Ecto neural progenitor cell (in vitro differentiated cells): Measurements from ENCODE around the gene FSTL4.
A peak's percentile ranks its signal among the peaks of the same experiment; 100 is the strongest.

Experiments
- DNase-seq: peaks from one replicate; pipeline ENCODE4 v3.0.0-alpha.2; 2018; ENCODE audit warnings: low spot score

FSTL4 gene

DNA sequence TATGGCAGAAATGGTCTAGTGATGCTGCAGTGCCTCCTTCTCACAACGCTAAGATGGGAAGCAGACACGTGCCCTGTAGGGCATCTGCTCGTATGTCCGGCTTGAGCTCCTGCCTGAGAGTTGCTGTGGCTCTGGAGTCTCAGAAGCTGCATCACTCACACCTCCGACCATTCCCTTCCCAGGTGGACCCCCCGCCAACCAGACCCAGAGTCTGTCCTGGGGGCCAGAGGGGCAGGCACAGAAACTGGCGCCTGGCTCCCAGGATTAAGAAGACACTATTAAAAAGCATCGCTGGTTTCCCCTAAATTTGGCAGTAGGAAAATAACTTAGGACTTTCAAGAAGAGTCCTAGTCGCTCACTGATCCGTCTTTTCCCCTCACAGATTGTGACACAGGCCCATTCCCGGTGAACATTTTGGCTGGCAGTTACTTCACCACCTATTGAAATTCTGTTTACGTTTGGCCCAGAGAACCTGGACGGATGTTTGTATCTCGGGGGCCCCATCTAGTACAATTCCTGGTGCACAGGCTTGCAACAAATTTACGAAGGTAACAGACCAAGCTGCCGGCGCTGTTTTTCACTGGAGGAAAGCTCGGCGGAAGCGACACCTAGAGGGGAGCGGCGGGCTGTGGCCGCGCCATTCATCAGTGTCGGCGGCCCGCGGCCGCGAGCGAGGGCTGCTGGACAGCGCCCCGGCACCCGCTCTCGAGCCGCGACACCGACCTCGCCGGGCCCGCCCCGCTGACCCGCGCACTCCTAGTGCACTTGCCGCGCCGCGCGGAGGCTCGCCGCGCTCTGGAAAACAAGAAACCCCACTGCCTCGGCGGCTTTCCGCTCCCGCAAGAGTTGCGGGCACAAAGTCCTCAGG lies 1.6 kb downstream of the FSTL4 start:
- DNase-seq, result peak; percentile 89

DNA sequence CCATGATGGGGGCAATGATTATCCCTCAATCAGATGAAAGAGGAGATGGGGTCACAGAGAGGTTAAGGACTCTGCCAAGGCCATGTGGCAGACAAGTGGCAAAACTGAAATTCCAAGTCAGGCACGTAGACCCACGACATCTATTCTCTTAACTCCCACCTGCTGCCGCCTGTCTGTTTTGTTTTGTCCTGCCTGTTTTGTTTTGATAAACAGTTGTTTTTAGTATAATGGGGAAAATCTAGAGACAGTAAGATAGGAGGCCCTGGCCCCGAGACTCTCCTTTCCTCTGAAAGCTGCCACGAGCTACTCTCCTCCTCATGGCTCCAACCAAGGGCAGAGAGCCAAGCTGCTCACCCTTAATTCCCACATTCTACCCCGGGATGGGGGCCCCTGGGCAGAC lies 4.9 kb downstream of the FSTL4 start:
- DNase-seq, result no peak

DNA sequence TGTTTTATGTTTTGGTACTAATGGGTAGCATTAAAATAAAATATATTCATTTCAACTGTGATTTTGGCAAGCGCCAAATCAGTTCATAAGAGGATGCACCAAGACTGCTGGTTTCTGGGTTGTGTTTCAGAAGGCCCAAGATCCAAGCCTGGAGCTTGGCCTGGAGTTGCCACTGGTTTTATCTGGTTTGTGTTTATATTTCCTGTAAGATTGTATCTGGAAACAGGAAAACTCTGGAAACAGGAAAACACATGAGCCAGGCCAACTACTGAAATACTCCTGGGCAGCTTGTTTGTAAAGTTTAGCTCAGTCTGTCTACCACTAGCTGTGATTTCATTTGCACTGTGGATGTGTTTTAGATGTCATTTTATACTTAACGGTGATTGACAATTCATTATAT lies 5.5 kb downstream of the FSTL4 start:
- DNase-seq, result no peak

DNA sequence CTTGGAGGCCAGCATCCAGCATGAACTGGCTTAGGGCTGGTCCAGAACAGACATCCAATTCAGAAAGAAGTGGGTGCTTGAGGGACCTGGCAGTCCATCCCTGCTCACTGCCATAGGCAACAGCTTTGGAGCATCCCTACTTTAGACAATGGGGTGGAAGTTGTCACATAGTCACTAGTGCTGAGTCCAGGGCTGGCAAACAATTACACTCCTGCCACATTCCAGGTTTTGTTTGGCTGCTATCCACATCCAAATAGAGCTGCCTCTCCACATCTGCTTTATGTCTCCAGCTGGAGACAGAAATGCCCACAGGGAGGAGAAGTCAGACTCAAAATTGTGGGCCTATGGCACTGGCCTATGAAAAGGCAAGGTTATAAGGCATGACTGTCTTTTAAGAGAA lies 7.0 kb downstream of the FSTL4 start:
- DNase-seq, result no peak

DNA sequence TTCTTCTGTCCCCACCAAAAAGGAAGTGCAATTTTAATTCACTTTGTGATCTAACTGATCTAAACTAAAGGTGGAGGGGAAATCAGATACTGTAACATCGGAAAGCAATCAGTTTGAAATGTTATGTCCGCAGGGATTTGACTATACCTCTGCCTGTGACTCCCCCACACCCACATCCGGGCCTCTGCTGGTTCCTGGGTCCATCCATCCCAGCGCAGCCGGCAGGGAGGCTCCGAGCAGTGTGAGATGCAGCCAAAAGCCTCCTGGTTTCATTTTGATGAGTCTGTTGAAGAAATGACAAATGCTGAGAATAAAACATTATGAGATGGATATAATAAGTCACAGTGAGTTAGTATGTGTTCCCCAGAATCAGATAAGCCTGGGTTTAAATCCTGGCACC lies 8.6 kb downstream of the FSTL4 start:
- DNase-seq, result no peak

DNA sequence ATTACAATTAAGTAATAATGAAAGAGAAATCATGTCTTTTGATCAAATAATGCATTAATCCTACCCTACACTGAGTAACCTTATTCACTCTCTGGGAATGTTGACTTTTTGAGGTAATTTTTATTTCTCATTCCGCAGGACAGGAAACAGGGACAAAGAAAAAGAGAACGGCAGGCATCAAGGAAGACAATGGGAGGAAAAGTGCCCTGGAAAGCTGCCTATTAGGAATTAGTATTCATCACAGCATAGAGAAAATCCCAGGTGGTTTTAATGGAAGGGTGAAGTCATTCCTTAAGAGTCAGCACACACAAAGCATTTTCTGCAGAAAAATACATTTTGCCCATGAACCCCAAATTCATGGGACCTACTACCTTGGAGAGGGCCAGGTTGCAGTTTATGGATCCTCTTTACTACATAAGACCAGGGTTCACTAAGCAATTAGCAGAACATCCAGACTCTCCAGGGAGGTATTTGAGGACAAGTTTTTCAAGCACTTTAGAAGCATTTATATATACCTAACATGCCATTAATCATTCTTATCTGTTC lies 9.4 kb downstream of the FSTL4 start:
- DNase-seq, result no peak

DNA sequence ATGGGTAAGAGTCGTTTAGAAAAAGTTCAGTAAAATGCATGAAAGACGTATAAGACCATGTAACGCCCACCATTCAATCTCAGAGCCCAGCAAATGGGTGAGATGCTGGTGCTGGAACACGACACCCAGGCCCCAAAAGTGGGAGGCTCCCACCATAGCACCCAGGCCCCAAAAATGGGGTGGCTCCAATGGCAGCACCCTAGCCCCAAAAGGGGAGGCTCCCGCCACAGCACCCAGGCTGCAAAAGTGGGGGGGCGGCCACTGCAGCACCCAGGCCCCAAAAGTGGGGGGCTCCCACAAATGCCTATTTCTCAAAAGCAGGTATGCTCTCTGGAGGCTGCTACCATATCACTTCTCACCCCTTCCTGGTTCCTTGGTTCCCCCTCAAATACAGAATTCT lies 12.7 kb downstream of the FSTL4 start:
- DNase-seq, result no peak

DNA sequence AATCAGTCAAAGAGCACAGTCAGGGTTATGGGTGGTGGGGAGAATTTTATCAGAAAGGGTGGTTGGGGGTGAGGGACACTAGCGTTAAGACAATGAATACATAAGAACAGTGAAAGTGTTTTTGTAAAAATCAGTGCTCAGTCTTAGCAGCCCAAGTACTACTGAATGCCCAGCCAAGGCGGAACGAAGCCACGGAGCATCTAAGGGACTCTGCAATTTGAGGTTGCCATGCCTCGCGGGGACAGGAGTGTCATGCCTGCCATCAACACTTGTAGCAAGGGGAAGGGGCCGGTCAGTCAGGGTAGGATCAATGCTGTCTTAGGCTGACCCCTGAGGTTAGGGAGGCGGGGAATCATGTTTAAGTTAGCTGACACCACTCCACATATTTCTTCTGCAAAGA lies 13.3 kb downstream of the FSTL4 start:
- DNase-seq, result no peak

DNA sequence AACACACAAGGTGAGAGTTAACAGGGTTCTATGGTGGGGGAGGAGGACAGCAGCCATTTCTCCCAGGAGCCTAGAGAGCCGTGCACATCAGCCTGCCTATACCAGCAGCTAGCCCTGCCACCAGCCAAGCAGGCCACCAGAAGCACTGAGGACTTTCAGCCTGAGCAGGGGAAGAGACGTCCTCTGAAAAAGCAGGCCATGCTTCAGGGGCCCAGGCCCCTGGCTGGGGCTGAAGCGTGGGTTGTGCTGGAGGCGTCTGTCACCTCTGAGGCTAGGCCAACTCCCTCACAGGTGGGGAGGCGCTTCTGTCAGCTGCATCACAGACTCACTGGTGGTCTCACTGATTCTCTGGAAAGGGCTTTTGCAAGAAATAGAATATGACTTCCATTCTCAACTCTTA lies 16.3 kb downstream of the FSTL4 start:
- DNase-seq, result no peak

DNA sequence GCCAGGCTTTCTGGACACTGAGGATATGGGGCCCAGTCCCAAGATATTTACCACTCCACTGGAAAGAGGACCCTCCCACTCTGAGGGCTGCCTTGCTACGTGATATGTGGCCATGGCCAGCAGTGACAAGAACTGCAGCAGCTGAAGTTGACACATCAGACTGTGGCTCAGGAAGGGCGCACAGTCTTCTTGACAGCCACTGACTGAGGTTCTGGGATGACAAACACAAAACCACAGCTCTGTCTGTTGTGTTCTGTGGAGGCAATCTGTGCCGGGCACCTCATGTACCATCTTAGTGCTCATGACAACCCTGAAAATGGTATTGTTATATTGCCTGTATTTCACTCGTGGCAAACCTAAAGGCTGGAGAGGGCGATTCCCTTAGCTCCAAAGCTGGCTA lies 16.9 kb downstream of the FSTL4 start:
- DNase-seq, result no peak

DNA sequence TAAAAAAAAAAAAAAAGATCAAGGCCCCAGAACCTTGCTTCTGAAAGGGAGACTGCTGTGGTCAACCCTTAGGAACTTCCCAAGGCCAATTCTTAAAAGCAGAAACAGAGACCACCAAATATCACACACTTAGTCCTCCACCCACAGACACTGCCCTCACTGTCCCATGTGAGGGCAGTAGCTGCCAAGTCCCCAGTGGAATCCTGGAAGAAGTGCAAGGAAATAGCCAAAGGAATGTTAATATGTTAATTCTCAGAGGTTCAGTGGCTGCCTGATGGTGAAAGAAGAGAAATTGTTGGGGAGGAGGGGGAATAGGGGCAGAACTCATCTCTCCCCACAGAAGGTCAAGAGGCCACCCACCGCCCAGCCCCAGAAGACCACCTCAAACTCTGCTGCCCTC lies 23.1 kb downstream of the FSTL4 start:
- no peak for DNase-seq

DNA sequence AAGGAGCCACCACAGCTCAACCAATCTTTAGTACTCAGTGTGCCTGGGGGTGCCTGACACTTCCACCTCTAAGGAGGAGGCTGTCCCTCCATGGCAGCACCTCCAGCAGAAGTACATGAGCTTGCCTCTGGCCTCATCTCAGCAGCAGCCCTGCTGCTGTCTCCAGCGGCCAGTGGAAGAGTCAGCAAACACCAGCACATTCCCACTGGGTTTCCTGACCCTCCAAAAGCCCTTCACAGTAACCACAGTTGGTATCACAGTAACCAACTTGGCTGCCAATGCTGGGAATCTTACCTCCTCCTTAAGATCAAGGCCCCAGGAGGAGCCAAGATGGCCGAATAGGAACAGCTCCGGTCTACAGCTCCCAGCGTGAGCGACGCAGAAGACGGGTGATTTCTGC lies 29.4 kb downstream of the FSTL4 start:
- no peak for DNase-seq

DNA sequence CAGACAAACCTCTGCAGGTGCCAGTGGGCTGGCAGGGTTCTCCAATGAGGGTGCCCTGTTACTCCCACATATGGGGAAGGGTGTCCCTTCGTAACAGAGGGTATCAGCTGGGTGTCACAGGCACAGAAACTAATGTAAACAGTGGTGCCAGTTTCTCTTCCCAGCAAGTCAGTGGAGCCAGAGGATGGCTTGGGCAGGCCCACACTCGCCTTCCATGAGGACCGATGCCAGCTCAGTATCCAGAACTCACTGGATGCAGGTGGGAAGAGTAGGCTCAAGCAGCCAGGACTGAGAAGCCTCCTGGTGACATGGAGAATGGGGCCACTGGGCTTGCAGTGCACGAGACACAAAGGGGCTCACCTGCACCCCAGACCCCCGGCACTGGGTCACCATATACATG lies 30.4 kb downstream of the FSTL4 start:
- no peak for DNase-seq

DNA sequence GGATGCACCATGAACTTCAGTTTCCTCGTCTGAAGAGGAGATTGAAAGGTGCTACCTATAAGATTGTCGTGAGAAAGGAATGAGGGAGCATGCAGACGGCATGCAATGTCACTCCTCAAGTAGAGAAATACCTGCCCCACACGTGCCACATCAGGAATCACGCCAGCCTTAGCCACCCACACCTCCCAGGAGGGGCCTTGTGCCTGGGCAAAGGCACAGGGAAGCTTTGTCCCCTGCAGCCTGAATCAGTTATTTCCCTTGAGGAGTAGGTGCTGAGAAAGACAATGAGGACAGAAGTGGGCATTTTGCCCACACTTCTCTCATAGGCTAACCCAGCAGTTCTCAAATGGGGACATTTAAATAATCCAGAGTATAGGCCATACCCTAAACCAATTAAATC lies 31.0 kb downstream of the FSTL4 start:
- no peak for DNase-seq

DNA sequence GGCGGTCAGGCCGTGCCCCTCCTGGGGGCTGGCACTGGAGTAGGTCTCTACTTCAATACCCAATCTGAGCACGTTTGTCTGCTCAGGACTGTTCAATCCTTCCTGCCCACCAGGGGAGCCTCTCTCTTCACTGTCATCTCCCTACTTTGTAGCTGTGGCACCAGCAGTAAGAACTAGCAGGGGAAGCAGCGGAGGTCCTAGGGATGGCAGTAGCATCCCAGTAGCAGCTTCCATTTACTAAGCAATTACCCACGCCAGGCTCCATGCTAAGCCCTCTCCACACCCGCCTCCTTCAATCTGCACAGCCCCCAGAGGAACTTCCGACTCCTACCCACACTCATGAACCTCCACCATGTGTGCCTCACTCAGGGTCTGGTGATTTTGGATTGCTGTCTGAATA lies 31.7 kb downstream of the FSTL4 start:
- DNase-seq, result peak; percentile 38

DNA sequence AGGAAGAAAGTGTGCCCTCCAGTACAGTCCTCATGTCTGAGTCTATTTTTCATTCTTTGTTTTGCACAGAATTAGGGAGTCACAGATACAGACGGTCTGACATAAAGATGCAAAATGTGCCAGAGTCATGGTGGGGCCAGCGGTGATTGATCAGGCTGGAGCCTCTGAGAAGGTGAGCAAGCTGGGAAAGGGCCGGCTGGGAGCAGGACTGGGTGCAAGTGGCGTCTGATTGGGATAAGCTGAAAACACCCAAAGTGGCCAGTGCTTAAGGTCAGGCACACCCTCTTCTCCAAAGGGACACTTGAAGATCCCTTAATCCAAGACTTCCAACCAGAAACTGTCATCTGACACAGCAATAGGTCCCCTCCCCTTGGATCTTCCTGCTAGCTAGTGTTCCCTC lies 32.6 kb downstream of the FSTL4 start:
- DNase-seq, result no peak

DNA sequence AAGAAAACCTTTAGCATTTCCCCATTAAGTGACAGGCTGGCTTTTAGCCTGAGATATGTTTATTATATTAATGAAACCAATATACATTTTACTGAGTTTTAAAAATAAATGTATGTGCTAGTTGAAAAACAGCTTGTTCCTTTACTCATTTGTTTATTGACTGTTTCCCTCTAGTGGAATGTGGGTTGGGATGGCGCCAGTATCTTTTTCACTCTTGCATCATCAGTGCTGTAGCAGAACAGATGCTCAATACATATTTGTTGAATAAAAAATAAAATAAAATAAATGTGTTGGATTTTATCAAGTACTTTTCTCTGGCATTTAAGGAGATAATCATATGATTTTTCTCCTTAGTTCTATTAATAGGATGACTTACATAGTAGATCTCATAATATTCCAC lies 43.0 kb downstream of the FSTL4 start:
- no peak for DNase-seq

DNA sequence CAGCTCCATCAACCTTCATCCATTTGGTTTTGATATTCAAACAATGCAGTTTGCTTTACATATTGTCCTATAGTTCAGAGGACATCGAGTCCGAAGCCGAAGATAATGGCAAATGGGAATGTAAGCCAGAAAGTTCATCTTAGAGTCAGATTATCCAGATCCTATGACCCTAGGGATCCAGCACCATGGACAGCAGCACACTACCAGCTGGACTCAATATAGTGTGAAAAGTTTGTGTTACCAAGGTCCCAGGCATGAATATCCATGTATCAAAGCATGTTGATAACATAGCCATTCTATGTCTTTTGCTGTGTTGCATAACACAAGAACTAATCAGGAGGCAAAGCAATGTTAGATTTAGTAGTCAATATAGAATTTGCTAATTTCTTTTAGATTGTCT lies 46.3 kb downstream of the FSTL4 start:
- no peak for DNase-seq

DNA sequence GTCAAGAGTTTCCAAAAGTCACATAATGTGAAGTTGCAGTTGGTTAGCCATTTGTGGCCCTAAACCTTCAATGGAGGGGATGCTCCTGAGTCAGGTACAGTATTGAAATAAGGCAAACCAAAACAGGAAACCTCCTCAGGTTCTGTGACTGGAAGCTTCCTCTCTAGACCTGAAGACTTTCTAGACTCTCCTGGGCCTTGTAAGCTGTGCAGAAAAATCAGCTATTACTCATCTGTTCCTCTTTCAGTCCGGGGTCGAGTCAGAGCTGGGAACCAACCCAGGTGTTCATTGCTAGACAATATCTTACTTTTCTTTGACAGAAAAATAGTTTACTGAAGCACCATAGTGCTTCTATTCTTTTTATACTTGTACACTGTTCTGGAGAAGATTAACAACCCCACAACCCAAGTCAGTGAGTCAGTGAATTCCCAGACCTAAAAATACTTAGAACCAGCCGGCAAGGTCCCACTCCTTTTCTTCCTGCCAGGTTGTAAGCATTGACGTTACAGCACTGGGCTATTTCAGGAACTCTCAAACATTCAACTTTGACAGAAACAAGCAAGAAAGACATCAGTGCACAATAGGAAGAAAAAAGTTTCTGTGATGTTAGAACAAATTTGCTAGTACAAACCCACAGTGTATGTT lies 47.3 kb downstream of the FSTL4 start:
- DNase-seq, result no peak

DNA sequence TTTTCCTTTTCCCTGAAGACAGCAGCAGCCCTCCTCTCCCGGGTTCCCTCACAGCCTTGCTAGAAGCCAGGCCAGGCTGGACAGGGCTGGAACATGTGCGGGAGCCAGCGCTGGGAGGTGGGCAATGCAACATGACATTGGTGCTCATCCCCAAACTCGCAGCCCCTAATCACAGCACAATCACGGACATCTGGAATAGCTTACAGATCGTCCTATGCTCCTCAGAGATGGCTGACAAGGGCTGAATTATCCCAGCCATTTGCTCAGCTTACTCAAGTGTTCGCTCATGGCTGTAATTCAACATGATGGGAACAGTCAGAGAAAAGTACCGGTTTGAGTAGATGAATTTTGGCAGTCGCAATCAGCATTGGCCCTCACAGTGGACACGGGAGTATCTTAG lies 49.8 kb downstream of the FSTL4 start:
- no peak for DNase-seq

DNA sequence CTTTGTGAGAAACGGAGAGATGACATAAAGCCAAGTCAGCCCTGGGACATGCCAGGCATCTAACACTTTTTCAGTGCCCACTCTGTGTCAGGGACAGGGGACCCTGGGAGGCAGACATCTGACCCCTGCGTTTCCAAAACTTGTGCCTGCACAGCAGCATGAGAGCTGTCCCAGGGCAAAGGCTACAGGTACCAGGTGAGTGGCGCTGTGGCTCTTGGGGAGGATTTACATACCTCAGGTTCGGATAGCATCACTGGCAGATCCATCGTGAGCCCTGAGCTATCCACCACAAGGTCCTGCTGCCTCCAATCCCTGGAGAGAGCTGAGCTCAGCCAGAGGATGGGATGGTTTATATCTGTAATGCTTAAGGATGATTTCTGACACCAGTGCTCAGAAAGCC lies 52.4 kb downstream of the FSTL4 start:
- no peak for DNase-seq

DNA sequence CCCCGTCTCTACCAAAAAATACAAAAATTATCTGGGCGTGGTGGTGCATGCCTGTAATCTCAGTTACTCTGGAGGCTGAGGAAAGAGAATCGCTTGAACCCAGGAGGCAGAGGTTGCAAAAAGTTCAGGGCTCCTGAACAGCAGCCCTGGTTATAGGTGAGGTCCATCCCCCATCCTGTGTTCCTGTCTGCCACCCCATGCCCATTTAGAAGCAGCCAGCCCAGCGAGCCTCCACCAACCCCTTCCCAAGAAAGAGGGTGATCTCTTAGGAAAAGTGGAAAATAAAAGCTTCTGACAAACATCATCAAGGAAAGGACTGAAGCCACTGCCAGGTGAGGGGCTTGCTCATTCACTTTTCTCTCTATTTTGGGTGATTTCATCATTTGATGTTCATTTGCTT lies 55.8 kb downstream of the FSTL4 start:
- no peak for DNase-seq

DNA sequence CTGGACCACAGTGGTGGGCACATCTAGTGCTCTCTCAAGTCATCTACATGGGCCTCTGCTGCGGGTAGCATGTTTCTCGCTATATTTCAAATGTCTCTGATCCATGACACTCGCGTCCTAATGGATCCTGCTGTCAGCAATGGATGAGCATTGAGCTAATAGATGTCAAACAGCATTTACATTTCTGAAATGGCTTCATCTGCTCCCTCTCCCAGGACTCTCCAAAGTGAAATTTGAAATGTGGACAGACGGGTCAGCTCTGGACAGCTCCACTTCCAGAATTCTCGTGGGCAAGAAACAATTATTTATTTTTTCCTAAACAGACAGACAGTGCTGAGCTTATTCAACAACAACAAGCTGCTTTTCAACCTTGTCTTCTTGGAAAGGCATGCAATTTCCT lies 58.1 kb downstream of the FSTL4 start:
- DNase-seq, result no peak
